ENCODE measurements around the gene CCR2.
"Not testable (repeated sequence)": the region's sequence is repeated elsewhere in the genome, so short reads cannot be mapped to it uniquely, and the experiment has no call there.

Gene CCR2

GRCh38 chr3:46380471-46381221, 26.7 kb downstream of the CCR2 start:
- no peak for DNase-seq (ENCODE audit: low spot score)

GRCh38 chr3:46381625-46382024, 27.7 kb downstream of the CCR2 start:
- DNase-seq (ENCODE audit: low spot score): no peak

- no peak for DNase-seq (ENCODE audit: low spot score)
Measured at GRCh38 chr3:46383211-46383950, 29.5 kb downstream of the CCR2 start.

- DNase-seq (ENCODE audit: low spot score): no peak
Measured at GRCh38 chr3:46383951-46384330, 30.0 kb downstream of the CCR2 start.

GRCh38 chr3:46386205-46386604, 32.3 kb downstream of the CCR2 start:
- no peak for DNase-seq (ENCODE audit: low spot score)

- not testable (repeated sequence) for DNase-seq (ENCODE audit: low spot score)
Measured at GRCh38 chr3:46388847-46389246, 34.9 kb downstream of the CCR2 start.

GRCh38 chr3:46389306-46389705, 35.4 kb downstream of the CCR2 start:
- DNase-seq (ENCODE audit: low spot score): no peak

- DNase-seq (ENCODE audit: low spot score): not testable (repeated sequence)
Measured at GRCh38 chr3:46391526-46391925, 37.6 kb downstream of the CCR2 start.

- no peak for DNase-seq (ENCODE audit: low spot score)
Measured at GRCh38 chr3:46393011-46393410, 39.1 kb downstream of the CCR2 start.

GRCh38 chr3:46393554-46394434, 39.9 kb downstream of the CCR2 start:
- DNase-seq (ENCODE audit: low spot score): peak; percentile 30

- no peak for DNase-seq (ENCODE audit: low spot score)
Measured at GRCh38 chr3:46395210-46395661, 41.3 kb downstream of the CCR2 start.

GRCh38 chr3:46395766-46396530, 42.0 kb downstream of the CCR2 start:
- no peak for DNase-seq (ENCODE audit: low spot score)

- DNase-seq (ENCODE audit: low spot score): no peak
Measured at GRCh38 chr3:46397111-46397510, 43.2 kb downstream of the CCR2 start.

- DNase-seq (ENCODE audit: low spot score): no peak
Measured at GRCh38 chr3:46398186-46398955, 44.5 kb downstream of the CCR2 start.

- DNase-seq (ENCODE audit: low spot score): no peak
Measured at GRCh38 chr3:46399098-46399497, 45.2 kb downstream of the CCR2 start.

GRCh38 chr3:46399557-46399956, 45.6 kb downstream of the CCR2 start:
- no peak for DNase-seq (ENCODE audit: low spot score)

- no peak for DNase-seq (ENCODE audit: low spot score)
Measured at GRCh38 chr3:46400000-46400734, 46.3 kb downstream of the CCR2 start.

- DNase-seq (ENCODE audit: low spot score): no peak
Measured at GRCh38 chr3:46400846-46401245, 46.9 kb downstream of the CCR2 start.

GRCh38 chr3:46401579-46401978, 47.7 kb downstream of the CCR2 start:
- DNase-seq (ENCODE audit: low spot score): no peak

GRCh38 chr3:46402902-46403301, 49.0 kb downstream of the CCR2 start:
- DNase-seq (ENCODE audit: low spot score): not testable (repeated sequence)
